GM12872 (cell line): ENCODE data around the gene GLIS1.

Experiments used
- CTCF ChIP-seq: IDR thresholded peaks from 3 replicates; pipeline ENCODE4 v1.5.1; 2011; ENCODE audit warnings: low read depth, mild to moderate bottlenecking, low read length, moderate library complexity; ENCODE audit not compliant: insufficient read depth

The GLIS1 gene

GRCh38 chr1:53628286-53628955 lies 110.5 kb downstream of the GLIS1 start:
- TF ChIP-seq CTCF, result no peak

GRCh38 chr1:53627666-53628065 lies 111.3 kb downstream of the GLIS1 start:
- TF ChIP-seq CTCF, result no peak

GRCh38 chr1:53627031-53627430 lies 111.9 kb downstream of the GLIS1 start:
- no peak for TF ChIP-seq CTCF

- no peak for TF ChIP-seq CTCF
Observed at GRCh38 chr1:53626616-53627015, 112.3 kb downstream of the GLIS1 start.

- no peak for TF ChIP-seq CTCF
Observed at GRCh38 chr1:53625766-53626520, 113.0 kb downstream of the GLIS1 start.

GRCh38 chr1:53625049-53625448 lies 113.9 kb downstream of the GLIS1 start:
- TF ChIP-seq CTCF, result no peak

GRCh38 chr1:53622531-53622930 lies 116.4 kb downstream of the GLIS1 start:
- no peak for TF ChIP-seq CTCF
